Immature natural killer cell (primary cell): ENCODE measurements around the gene CYTH4. TPM values are rescaled to one million over a fixed set of nuclear protein-coding genes. Genes with fewer than 3 reads are reported as not detected.

Experiments used
- DNase-seq, 3 donors: peaks; one replicate each; pipeline ENCODE4 v3.0.0; 2022; ENCODE audit warnings: mixed read lengths in 1 of 3
- H3K27ac Mint-ChIP-seq, 6 donors: one replicate each; pipeline ENCODE4 v1.8.0; 2020; ENCODE audit warnings: mixed read lengths in 6 of 6, mild to moderate bottlenecking in 5 of 6, inconsistent platforms in 4 of 6, moderate library complexity in 3 of 6
- H3K27me3 Mint-ChIP-seq, 3 donors: one replicate each; pipeline ENCODE4 v1.8.0; 2020 to 2021; ENCODE audit warnings: low read depth in 3 of 3, mild to moderate bottlenecking in 3 of 3, mixed read lengths in 3 of 3, moderate library complexity in 3 of 3, inconsistent platforms in 1 of 3
- H3K36me3 Mint-ChIP-seq, 3 donors: one replicate each; pipeline ENCODE4 v1.8.0; 2020; ENCODE audit warnings: mixed read lengths in 3 of 3, inconsistent platforms in 2 of 3, mild to moderate bottlenecking in 2 of 3
- H3K4me1 Mint-ChIP-seq, 2 donors: one replicate each; pipeline ENCODE4 v1.8.0; 2020; ENCODE audit warnings: inconsistent platforms in 2 of 2, mild to moderate bottlenecking in 2 of 2, mixed read lengths in 2 of 2, moderate library complexity in 1 of 2
- H3K4me3 Mint-ChIP-seq, 5 donors: one replicate each; pipeline ENCODE4 v1.8.0; 2020; ENCODE audit warnings: mild to moderate bottlenecking in 5 of 5, mixed read lengths in 5 of 5, inconsistent platforms in 3 of 5, moderate library complexity in 3 of 5
- H3K9me3 Mint-ChIP-seq, 6 donors: one replicate each; pipeline ENCODE4 v1.8.0; 2020; ENCODE audit warnings: mild to moderate bottlenecking in 6 of 6, mixed read lengths in 6 of 6, inconsistent platforms in 4 of 6, moderate library complexity in 3 of 6
- polyA plus RNA-seq, 3 donors: library from polyadenylated mRNA; unstranded; fragments of 300-500 nt; fragmentation: Illumina TruSeq; gene quantifications; one replicate each; pipeline ENCODE4 v1.2.3, GENCODE V29; 2021

Gene CYTH4
- polyA plus RNA-seq, 3 donors from 2014 or later, result 42.5 to 95.4 (median 54.1) TPM

DNA sequence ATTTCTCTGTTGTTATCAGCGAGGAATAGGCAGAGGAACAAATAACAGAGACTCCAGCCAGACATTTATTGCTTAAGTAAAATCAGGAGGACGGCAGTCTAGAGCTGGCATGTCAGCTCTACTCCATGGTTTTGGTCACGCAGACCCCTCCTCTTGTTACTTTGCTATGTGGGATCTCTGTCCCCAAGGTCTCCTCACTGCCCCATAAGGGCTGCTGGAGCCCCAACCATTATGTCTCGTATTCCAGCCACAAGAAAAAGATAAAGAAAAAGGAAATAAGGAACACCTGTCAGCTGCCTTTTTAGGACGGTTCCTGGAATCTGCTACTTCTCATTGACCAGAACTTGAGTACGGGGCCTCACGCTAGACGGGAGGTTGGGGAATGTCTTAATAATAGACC lies 74.6 kb downstream of the CYTH4 start:
- H3K27ac Mint-ChIP-seq, result no peak overlapping the region
- H3K9me3 Mint-ChIP-seq, result no peaks in the 10 kb centered on the region
- peaks cover 0 to 9% (median 1%) of the 10 kb centered on the region in 3 donors for H3K27me3 Mint-ChIP-seq
- H3K4me1 Mint-ChIP-seq, result no peaks in the 10 kb centered on the region
- H3K36me3 Mint-ChIP-seq, result no peaks in the 10 kb centered on the region
- no peak overlapping the region for H3K4me3 Mint-ChIP-seq
- no peak for DNase-seq

DNA sequence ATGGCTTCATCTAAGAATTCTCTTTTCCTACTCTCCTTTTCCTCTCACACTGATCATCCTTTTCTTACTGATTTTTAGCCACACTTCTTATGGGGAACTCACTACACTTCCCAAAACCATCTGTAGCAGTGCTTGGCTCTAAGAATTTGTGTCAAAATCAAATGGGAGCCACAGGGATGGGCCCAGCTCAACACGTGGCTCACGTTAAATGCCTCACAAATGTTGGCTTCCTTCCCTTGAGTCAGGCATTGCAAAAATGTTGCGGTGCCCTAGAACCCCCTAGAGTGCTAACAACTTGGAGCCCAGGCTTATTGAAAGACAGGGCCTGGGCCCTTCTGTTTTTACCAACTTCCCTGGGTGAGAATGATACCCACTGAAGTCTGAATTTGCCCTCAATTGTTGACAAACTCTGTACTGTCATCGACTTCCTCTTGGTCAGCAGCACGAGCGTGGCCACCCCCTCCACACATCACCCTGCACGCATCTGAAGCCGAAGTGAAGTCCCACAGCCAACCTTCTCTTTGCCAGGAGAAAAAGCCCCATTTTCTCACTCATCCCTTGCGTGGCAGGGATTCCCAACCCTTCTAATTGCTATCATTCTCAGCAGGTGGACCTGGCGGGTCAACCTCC lies 75.3 kb downstream of the CYTH4 start:
- Mint-ChIP-seq H3K4me3 (no peak overlapping the region), H3K27me3 (peaks cover 0 to 7% (median 0%) of the 10 kb centered on the region in 3 donors), H3K27ac (peak overlapping the region in 1 of 6 donors; percentile 0), H3K36me3 (no peaks in the 10 kb centered on the region), H3K4me1 (no peaks in the 10 kb centered on the region), H3K9me3 (no peaks in the 10 kb centered on the region)
- DNase-seq, result no peak

DNA sequence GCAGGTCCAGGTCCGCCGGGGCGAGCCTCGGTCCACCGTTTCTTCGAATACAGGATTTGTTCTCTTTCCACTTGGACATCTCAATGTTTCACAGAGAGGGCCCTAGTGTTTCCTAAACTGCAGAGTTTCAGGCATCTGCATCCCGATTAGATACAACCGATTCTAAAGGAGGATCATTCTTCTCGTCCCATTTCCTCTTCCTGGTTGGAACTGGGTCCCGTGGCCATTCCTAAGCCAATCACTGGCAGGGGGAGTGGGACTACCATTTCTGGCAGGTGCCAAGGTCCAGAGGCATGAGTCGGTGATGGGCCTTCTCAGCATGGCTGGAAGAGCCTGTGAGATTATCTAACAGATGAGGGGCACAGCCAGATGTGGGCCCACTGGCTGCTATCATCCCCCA lies 76.1 kb downstream of the CYTH4 start:
- Mint-ChIP-seq H3K4me1 (no peaks in the 10 kb centered on the region), H3K27ac (no peak overlapping the region)

DNA sequence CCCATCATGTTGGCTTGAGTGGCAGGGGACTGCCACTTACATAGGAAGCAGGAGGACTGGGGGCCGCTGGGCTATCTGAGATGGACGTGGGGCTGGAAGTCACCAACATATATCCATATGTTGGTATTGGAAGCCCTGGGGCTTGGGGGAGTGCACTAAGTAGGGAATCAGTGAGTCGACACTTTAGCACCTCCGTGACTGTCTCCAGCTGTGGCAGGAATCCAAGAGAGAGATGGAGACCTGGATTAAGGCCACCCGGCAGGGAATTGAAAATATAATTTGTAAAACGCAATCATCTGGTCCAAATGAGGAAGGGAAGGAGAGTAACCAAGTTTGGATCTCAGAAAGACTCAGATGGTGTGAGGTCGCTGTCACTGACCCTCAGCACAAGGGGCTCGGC lies 76.6 kb downstream of the CYTH4 start:
- Mint-ChIP-seq H3K36me3 (no peaks in the 10 kb centered on the region), H3K27ac (no peak overlapping the region), H3K9me3 (no peaks in the 10 kb centered on the region), H3K4me3 (no peak overlapping the region), H3K4me1 (no peaks in the 10 kb centered on the region), H3K27me3 (peaks cover 0 to 7% (median 0%) of the 10 kb centered on the region in 3 donors)
- DNase-seq, result no peak

More for the DNA sequence above, 76.1 kb downstream of the CYTH4 start:
- Mint-ChIP-seq H3K36me3 (no peaks in the 10 kb centered on the region), H3K27me3 (peaks cover 0 to 7% (median 0%) of the 10 kb centered on the region in 3 donors), H3K4me3 (no peak overlapping the region), H3K9me3 (no peaks in the 10 kb centered on the region)
- no peak for DNase-seq

DNA sequence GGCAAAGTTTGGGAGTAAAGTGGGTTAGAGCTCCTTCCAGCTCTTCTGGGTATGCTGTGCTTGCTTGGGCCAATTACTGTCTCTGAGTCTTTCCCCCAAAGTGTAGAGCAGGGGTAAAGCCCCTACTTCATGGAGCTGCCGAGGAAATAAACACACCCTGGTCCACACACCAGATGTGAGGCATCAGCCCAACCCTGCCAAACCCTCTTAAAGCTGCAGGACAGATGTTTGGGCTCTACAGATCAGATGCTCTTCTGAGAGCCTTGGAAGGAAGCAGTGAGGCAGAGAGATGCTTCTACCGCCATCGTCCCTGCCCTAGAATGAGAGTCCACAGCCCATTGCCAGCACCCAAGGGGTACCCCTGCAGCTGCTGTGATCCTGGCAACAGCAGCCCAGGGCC lies 80.3 kb downstream of the CYTH4 start:
- H3K27me3 Mint-ChIP-seq, result peaks cover 0 to 2% (median 0%) of the 10 kb centered on the region in 3 donors

DNA sequence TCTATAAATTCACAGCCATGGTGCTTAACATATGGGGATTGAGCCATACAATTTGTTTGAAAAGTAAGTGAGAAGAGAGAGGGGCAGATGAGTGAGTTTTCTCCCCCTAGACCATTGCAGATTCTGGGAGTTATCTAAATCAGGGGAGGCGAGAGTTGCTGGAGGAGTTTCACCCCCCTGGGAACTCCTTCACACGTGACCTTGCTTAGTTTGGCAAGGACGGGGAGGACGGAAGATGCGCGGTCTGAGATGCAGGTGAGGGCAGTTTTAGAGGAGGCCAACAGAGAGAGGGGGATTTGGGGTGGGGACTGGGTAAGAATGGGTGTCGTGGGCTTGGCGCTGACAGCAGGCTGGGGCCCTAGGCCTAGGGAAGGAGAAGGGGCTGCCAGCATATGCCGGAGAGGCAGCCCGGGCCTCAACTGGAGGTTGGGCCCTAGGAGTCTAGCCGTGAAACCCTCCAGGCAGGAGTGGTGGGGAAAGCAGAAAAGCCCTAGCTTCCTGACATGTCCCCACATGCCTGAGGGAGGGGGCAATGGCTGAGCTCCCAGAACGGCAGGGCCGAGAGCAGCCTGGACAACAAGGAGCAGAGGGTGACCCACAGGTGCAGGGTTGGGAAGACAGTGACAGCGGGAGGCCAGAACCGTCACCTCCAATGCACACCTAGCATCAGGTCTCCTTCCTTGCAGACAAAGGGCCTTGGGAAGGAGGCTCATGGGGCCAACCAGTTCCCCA lies 81.1 kb downstream of the CYTH4 start:
- Mint-ChIP-seq H3K27me3 (peaks cover 0 to 2% (median 0%) of the 10 kb centered on the region in 3 donors), H3K4me1 (no peaks in the 10 kb centered on the region), H3K9me3 (no peaks in the 10 kb centered on the region), H3K4me3 (no peak overlapping the region), H3K36me3 (no peaks in the 10 kb centered on the region), H3K27ac (no peak overlapping the region)
- no peak for DNase-seq

More for the DNA sequence above, 80.3 kb downstream of the CYTH4 start:
- H3K9me3 Mint-ChIP-seq, result no peaks in the 10 kb centered on the region
- H3K36me3 Mint-ChIP-seq, result no peaks in the 10 kb centered on the region
- H3K27ac Mint-ChIP-seq, result no peak overlapping the region
- no peaks in the 10 kb centered on the region for H3K4me1 Mint-ChIP-seq
- H3K4me3 Mint-ChIP-seq, result no peak overlapping the region
- no peak for DNase-seq

Other genes with a start within 250 kb of the CYTH4 start
- 10 to 100 TPM; 10.7 to 16.1 (median 14.3) TPM for gene KCTD17, start 230.8 kb upstream of the CYTH4 start, polyA plus RNA-seq
- under 1 TPM in 2 of 3 donors, not detected in 1; 0.28 to 0.52 TPM for gene TMPRSS6, start 172.8 kb upstream of the CYTH4 start, polyA plus RNA-seq
- gene IL2RB, start 132.6 kb upstream of the CYTH4 start, polyA plus RNA-seq, result 1,000 to 10,000 TPM in 1 of 3 donors, 100 to 1,000 TPM in 2; 863 to 2,762 (median 893) TPM
- gene C1QTNF6, start 94.3 kb upstream of the CYTH4 start, polyA plus RNA-seq, result 1 to 10 TPM in 2 of 3 donors, not detected in 1; 1.5 to 1.8 TPM
- not detected for gene SSTR3, start 70.0 kb upstream of the CYTH4 start, polyA plus RNA-seq
- 1,000 to 10,000 TPM in 2 of 3 donors, 100 to 1,000 TPM in 1; 962 to 1,843 (median 1,262) TPM for gene RAC2, start 38.2 kb upstream of the CYTH4 start, polyA plus RNA-seq
- gene ELFN2, start 145.0 kb downstream of the CYTH4 start, polyA plus RNA-seq, result under 1 TPM in 1 of 3 donors, not detected in 2; 0.04 TPM
- gene MFNG, start 203.9 kb downstream of the CYTH4 start, polyA plus RNA-seq, result 100 to 1,000 TPM; 235 to 361 (median 286) TPM
- under 1 TPM in 2 of 3 donors, not detected in 1; 0.13 to 0.36 TPM for gene CARD10, start 236.9 kb downstream of the CYTH4 start, polyA plus RNA-seq